Spleen (tissue), 7 donors: ENCODE measurements around the gene MAST2.

Experiments used
- POLR2A ChIP-seq, 3 donors: fragments of 450-650 bp; IDR thresholded peaks; one replicate each; pipeline ENCODE4 v1.5.1; 2017; ENCODE audit warnings: antibody characterized with exemption in 3 of 3, mild to moderate bottlenecking in 1 of 3
- POLR2AphosphoS5 ChIP-seq, 3 donors: sonication (generic); formaldehyde crosslinking; IDR thresholded peaks; one replicate each; pipeline ENCODE4 v1.5.1; 2017; ENCODE audit warnings: antibody characterized with exemption in 3 of 3
- TF ChIP-seq, protein P1 (sequence below), 11 experiments: fragments of 200-600 bp in 7 of 11; fragments of 450-650 bp in 4 of 11; sonication (generic) in 4 of 11; IDR thresholded peaks in 8 of 11; conservative IDR thresholded peaks in 3 of 11; 1 replicate in 7 of 11; 2 replicates in 4 of 11; pipeline versions ENCODE4 v1.4.0 to v1.8.0; 2016 to 2021; ENCODE audit warnings: antibody characterized with exemption in 11 of 11, inconsistent platforms in 4 of 11, mild to moderate bottlenecking in 1 of 11
- donor health status: DM: no; HTN: no; CAD: no; lungs with moderate emphysema.
- donor health status: DM: no; HTN: no; CAD: no.
- donor health status: DM: no; HTN: no; CAD: no.

- TF ChIP-seq, protein P1, sequence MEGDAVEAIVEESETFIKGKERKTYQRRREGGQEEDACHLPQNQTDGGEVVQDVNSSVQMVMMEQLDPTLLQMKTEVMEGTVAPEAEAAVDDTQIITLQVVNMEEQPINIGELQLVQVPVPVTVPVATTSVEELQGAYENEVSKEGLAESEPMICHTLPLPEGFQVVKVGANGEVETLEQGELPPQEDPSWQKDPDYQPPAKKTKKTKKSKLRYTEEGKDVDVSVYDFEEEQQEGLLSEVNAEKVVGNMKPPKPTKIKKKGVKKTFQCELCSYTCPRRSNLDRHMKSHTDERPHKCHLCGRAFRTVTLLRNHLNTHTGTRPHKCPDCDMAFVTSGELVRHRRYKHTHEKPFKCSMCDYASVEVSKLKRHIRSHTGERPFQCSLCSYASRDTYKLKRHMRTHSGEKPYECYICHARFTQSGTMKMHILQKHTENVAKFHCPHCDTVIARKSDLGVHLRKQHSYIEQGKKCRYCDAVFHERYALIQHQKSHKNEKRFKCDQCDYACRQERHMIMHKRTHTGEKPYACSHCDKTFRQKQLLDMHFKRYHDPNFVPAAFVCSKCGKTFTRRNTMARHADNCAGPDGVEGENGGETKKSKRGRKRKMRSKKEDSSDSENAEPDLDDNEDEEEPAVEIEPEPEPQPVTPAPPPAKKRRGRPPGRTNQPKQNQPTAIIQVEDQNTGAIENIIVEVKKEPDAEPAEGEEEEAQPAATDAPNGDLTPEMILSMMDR (IDR thresholded peaks at IDR 0.05 in 8 of 11, conservative IDR thresholded peaks at IDR 0.05 in 3 of 11) = peak; percentile 96 to 99 (median 98)
- TF ChIP-seq POLR2AphosphoS5 (IDR thresholded peaks at IDR 0.05) (peak; percentile 19 to 66 (median 62)), POLR2A (IDR thresholded peaks at IDR 0.05) (no peak)
These were observed 233.8 kb downstream of the MAST2 start for GRCh38 chr1:46036894-46037839.
